Measurements from ENCODE around the gene GZMH. TPM values are rescaled to one million over a fixed set of nuclear protein-coding genes. Genes with fewer than 3 reads are reported as not detected.

GZMH gene
- total RNA-seq, 1 donor from 2014 or later = not detected

GRCh38 chr14:24630087-24630871, 20.8 kb upstream of the GZMH start:
- intact Hi-C loops (cut with DNase I) = no loop called here
- peaks cover 8% of the 10 kb centered on the region for H3K4me1 ChIP-seq
- no peaks in the 10 kb centered on the region for H3K36me3 ChIP-seq
- no peak for DNase-seq (ENCODE audit: extremely low spot score in 2 of 2)
- H3K27me3 ChIP-seq = no peaks in the 10 kb centered on the region
- TF ChIP-seq POLR2A (IDR thresholded peaks at IDR 0.05) (no peak), POLR2AphosphoS5 (IDR thresholded peaks at IDR 0.05; ENCODE audit: insufficient read depth in 1 of 2, low read depth in 1 of 2) (no peak), CTCF (IDR thresholded peaks at IDR 0.05) (no peak)
- H3K4me3 ChIP-seq = no peak overlapping the region
- no peak overlapping the region for H3K27ac ChIP-seq
- H3K9me3 ChIP-seq = no peaks in the 10 kb centered on the region

- Histone ChIP-seq H3K36me3 (no peaks in the 10 kb centered on the region), H3K9me3 (no peaks in the 10 kb centered on the region), H3K4me1 (peaks cover 8% of the 10 kb centered on the region), H3K27ac (no peak overlapping the region), H3K27me3 (no peaks in the 10 kb centered on the region), H3K4me3 (no peak overlapping the region)
- no peak for TF ChIP-seq POLR2AphosphoS5 (IDR thresholded peaks at IDR 0.05; ENCODE audit: insufficient read depth in 1 of 2, low read depth in 1 of 2)
- no peak for TF ChIP-seq POLR2A (IDR thresholded peaks at IDR 0.05)
- TF ChIP-seq CTCF (IDR thresholded peaks at IDR 0.05) = no peak
- DNase-seq (ENCODE audit: extremely low spot score in 2 of 2) = no peak
- intact Hi-C loops (cut with DNase I) = no loop called here
Observed at GRCh38 chr14:24629521-24629920, 20.0 kb upstream of the GZMH start.

DNA sequence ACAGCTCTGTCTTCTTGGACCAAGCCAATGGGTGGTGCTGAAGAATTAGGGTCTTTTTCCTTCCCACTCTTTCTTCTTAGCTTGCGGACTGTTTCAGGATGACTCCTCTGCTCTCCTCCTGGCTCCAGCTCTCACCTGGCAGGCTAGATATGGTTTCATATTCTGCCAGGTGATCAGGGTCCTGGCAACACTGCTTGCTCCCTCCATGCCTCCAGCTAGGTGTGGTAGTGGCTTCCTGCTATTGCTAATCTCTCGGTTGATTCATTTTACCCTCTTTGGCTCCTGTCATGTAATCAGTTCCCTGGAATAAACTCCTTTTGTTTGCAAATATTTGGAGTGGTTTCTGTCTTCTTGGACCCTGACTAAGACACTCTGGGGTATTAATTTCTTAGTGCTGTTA, 4.3 kb upstream of the GZMH start:
- Histone ChIP-seq H3K27me3 (no peaks in the 10 kb centered on the region), H3K9me3 (no peaks in the 10 kb centered on the region), H3K36me3 (no peaks in the 10 kb centered on the region), H3K4me1 (no peaks in the 10 kb centered on the region), H3K4me3 (no peak overlapping the region), H3K27ac (no peak overlapping the region)
- intact Hi-C loops (cut with DNase I) = no loop called here
- DNase-seq (ENCODE audit: extremely low spot score in 2 of 2) = no peak
- TF ChIP-seq POLR2A (IDR thresholded peaks at IDR 0.05) (no peak), POLR2AphosphoS5 (IDR thresholded peaks at IDR 0.05; ENCODE audit: insufficient read depth in 1 of 2, low read depth in 1 of 2) (no peak), CTCF (IDR thresholded peaks at IDR 0.05) (no peak)

- intact Hi-C loops (cut with DNase I) = no loop called here
- Histone ChIP-seq H3K27ac (no peak overlapping the region), H3K9me3 (no peaks in the 10 kb centered on the region), H3K36me3 (no peaks in the 10 kb centered on the region), H3K27me3 (no peaks in the 10 kb centered on the region), H3K4me1 (no peaks in the 10 kb centered on the region), H3K4me3 (no peak overlapping the region)
- TF ChIP-seq POLR2AphosphoS5 (IDR thresholded peaks at IDR 0.05; ENCODE audit: insufficient read depth in 1 of 2, low read depth in 1 of 2) = no peak
- no peak for DNase-seq (ENCODE audit: extremely low spot score in 2 of 2)
Observed at GRCh38 chr14:24613241-24613640, 3.8 kb upstream of the GZMH start.

DNA sequence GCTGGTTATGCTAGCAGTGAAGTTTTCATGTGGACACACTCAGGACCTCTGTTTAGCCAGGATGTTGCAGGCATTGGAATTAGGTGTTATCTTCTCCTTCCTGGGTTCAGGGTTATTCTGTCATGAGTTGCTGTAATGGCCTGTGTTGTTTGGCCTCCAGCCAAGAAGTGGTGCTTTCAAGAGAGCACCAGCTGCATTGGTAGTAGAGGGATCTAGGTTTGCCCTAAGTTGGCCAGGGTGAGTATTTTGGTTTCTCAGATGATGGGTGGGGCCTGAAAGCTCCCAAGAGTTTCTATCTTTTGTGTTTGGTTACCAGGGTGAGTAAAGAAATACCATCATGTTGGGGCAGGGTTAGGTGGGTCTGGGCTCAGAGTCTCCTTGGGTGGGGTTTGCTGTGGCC, 2.7 kb upstream of the GZMH start:
- H3K27ac ChIP-seq = no peak overlapping the region
- H3K36me3 ChIP-seq = no peaks in the 10 kb centered on the region
- no peak for TF ChIP-seq CTCF (IDR thresholded peaks at IDR 0.05)
- TF ChIP-seq POLR2AphosphoS5 (IDR thresholded peaks at IDR 0.05; ENCODE audit: insufficient read depth in 1 of 2, low read depth in 1 of 2) = no peak
- TF ChIP-seq POLR2A (IDR thresholded peaks at IDR 0.05) = no peak
- H3K4me3 ChIP-seq = no peak overlapping the region
- intact Hi-C loops (cut with DNase I) = no loop called here
- no peak for DNase-seq (ENCODE audit: extremely low spot score in 2 of 2)
- H3K4me1 ChIP-seq = no peaks in the 10 kb centered on the region
- no peaks in the 10 kb centered on the region for H3K9me3 ChIP-seq
- H3K27me3 ChIP-seq = no peaks in the 10 kb centered on the region

Data from vagina (tissue), 2 donors.